ENCODE results near the gene ZFC3H1.

ZFC3H1 gene

GRCh38 chr12:71641390-71641789 lies 22.3 kb downstream of the ZFC3H1 start:
- no peak for TF ChIP-seq GLIS3 (CRISPR knock-in tag; IDR thresholded peaks at IDR 0.05)
- no peak for TF ChIP-seq ZC3H10 (CRISPR knock-in tag; IDR thresholded peaks at IDR 0.05)
- no peak for TF ChIP-seq ZFP3 (CRISPR knock-in tag; IDR thresholded peaks at IDR 0.05)
- TF ChIP-seq ARNTL (CRISPR knock-in tag; IDR thresholded peaks at IDR 0.05; ENCODE audit: borderline replicate concordance, low read depth): no peak
- no peak for TF ChIP-seq BACH2 (CRISPR knock-in tag; IDR thresholded peaks at IDR 0.05; ENCODE audit: borderline replicate concordance)
- no peak for TF ChIP-seq PATZ1 (CRISPR knock-in tag; IDR thresholded peaks at IDR 0.05; ENCODE audit: borderline replicate concordance)
- no peak for TF ChIP-seq TSHZ2 (CRISPR knock-in tag; IDR thresholded peaks at IDR 0.05)
- TF ChIP-seq TCF4 (CRISPR knock-in tag; IDR thresholded peaks at IDR 0.05; ENCODE audit: borderline replicate concordance): no peak
- TF ChIP-seq ZFP30 (CRISPR knock-in tag; IDR thresholded peaks at IDR 0.05): no peak
- ATAC-seq: no peak

- ATAC-seq: no peak
- no peak for TF ChIP-seq SNAI2 (CRISPR knock-in tag; IDR thresholded peaks at IDR 0.05)
- TF ChIP-seq ISL1 (CRISPR knock-in tag; IDR thresholded peaks at IDR 0.05): no peak
- TF ChIP-seq CSRNP3 (CRISPR knock-in tag; IDR thresholded peaks at IDR 0.05): no peak
- TF ChIP-seq RARB (CRISPR knock-in tag; IDR thresholded peaks at IDR 0.05): no peak
- no peak for TF ChIP-seq TCF4 (CRISPR knock-in tag; IDR thresholded peaks at IDR 0.05; ENCODE audit: borderline replicate concordance)
- TF ChIP-seq POU6F1 (CRISPR knock-in tag; IDR thresholded peaks at IDR 0.05; ENCODE audit: borderline replicate concordance, low read depth): no peak
These were observed 23.3 kb downstream of the ZFC3H1 start for GRCh38 chr12:71640316-71640715.

- peak; percentile 66 for ATAC-seq
- TF ChIP-seq OSR1 (CRISPR knock-in tag; IDR thresholded peaks at IDR 0.05): no peak
- TF ChIP-seq ZC3H10 (CRISPR knock-in tag; IDR thresholded peaks at IDR 0.05): no peak
- TF ChIP-seq TCF4 (CRISPR knock-in tag; IDR thresholded peaks at IDR 0.05; ENCODE audit: borderline replicate concordance): no peak
- no peak for TF ChIP-seq ZFP3 (CRISPR knock-in tag; IDR thresholded peaks at IDR 0.05)
- no peak for TF ChIP-seq SNAI2 (CRISPR knock-in tag; IDR thresholded peaks at IDR 0.05)
- TF ChIP-seq ZNF565 (CRISPR knock-in tag; conservative IDR thresholded peaks at IDR 0.05; ENCODE audit: low read depth): no peak
- no peak for TF ChIP-seq ESRRG (CRISPR knock-in tag; IDR thresholded peaks at IDR 0.05)
- TF ChIP-seq ARNTL (CRISPR knock-in tag; IDR thresholded peaks at IDR 0.05; ENCODE audit: borderline replicate concordance, low read depth): no peak
- no peak for TF ChIP-seq POU6F1 (CRISPR knock-in tag; IDR thresholded peaks at IDR 0.05; ENCODE audit: borderline replicate concordance, low read depth)
- TF ChIP-seq ZNF70 (CRISPR knock-in tag; IDR thresholded peaks at IDR 0.05): no peak
- no peak for TF ChIP-seq CREB5 (CRISPR knock-in tag; IDR thresholded peaks at IDR 0.05; ENCODE audit: low read depth)
- TF ChIP-seq TSHZ2 (CRISPR knock-in tag; IDR thresholded peaks at IDR 0.05): no peak
- no peak for TF ChIP-seq BACH2 (CRISPR knock-in tag; IDR thresholded peaks at IDR 0.05; ENCODE audit: borderline replicate concordance)
These were observed 24.3 kb downstream of the ZFC3H1 start for GRCh38 chr12:71639341-71639760.

Data from SK-N-SH treated with all-trans-retinoic acid at 6 μM for 48 hours (cell line).